Suppressor macrophage treated with lipopolysaccharide for 1 hour (primary cell): Measurements from ENCODE around the gene SLC9A9.

Experiments
- DNase-seq, 3 donors: peaks; one replicate each; pipeline ENCODE4 v3.0.0-alpha.2; 2020 to 2022

SLC9A9 gene

GRCh38 chr3:143266927-143267326 lies 581.3 kb downstream of the SLC9A9 start:
- no peak for DNase-seq

- DNase-seq = no peak
These were observed 581.8 kb downstream of the SLC9A9 start for GRCh38 chr3:143266511-143266910.

- DNase-seq = no peak
These were observed 582.7 kb downstream of the SLC9A9 start for GRCh38 chr3:143265501-143266070.

GRCh38 chr3:143263852-143264513 lies 584.3 kb downstream of the SLC9A9 start:
- no peak for DNase-seq

- no peak for DNase-seq
These were observed 586.4 kb downstream of the SLC9A9 start for GRCh38 chr3:143261848-143262247.

- DNase-seq = no peak
These were observed 589.6 kb downstream of the SLC9A9 start for GRCh38 chr3:143258692-143259091.

GRCh38 chr3:143256416-143256815 lies 591.9 kb downstream of the SLC9A9 start:
- no peak for DNase-seq

- DNase-seq = no peak
These were observed 592.5 kb downstream of the SLC9A9 start for GRCh38 chr3:143255739-143256138.

GRCh38 chr3:143252931-143253330 lies 595.3 kb downstream of the SLC9A9 start:
- no peak for DNase-seq

GRCh38 chr3:143249014-143249413 lies 599.3 kb downstream of the SLC9A9 start:
- no peak for DNase-seq

- DNase-seq = no peak
These were observed 601.2 kb downstream of the SLC9A9 start for GRCh38 chr3:143247073-143247472.

- DNase-seq = no peak
These were observed 602.6 kb downstream of the SLC9A9 start for GRCh38 chr3:143245692-143246091.

GRCh38 chr3:143244516-143245063 lies 603.7 kb downstream of the SLC9A9 start:
- DNase-seq = no peak

GRCh38 chr3:143243686-143244085 lies 604.6 kb downstream of the SLC9A9 start:
- DNase-seq = no peak

- no peak for DNase-seq
These were observed 605.6 kb downstream of the SLC9A9 start for GRCh38 chr3:143242691-143243090.

- DNase-seq = no peak
These were observed 606.2 kb downstream of the SLC9A9 start for GRCh38 chr3:143242101-143242500.

GRCh38 chr3:143241481-143241951 lies 606.8 kb downstream of the SLC9A9 start:
- DNase-seq = no peak

GRCh38 chr3:143240886-143241285 lies 607.4 kb downstream of the SLC9A9 start:
- DNase-seq = no peak

GRCh38 chr3:143239031-143239430 lies 609.2 kb downstream of the SLC9A9 start:
- DNase-seq = no peak

GRCh38 chr3:143237077-143237627 lies 611.1 kb downstream of the SLC9A9 start:
- DNase-seq = no peak

- DNase-seq = peak; percentile 22 to 50 (median 36)
These were observed 611.9 kb downstream of the SLC9A9 start for GRCh38 chr3:143236226-143236964.

- no peak for DNase-seq
These were observed 612.6 kb downstream of the SLC9A9 start for GRCh38 chr3:143235614-143236204.

- no peak for DNase-seq
These were observed 613.7 kb downstream of the SLC9A9 start for GRCh38 chr3:143234526-143234925.
